ENCODE results near the gene ABCC11. TPM values are rescaled to one million over a fixed set of nuclear protein-coding genes. Genes with fewer than 3 reads are reported as not detected.

ABCC11 gene
- total RNA-seq, 2 donors from 2014 or later = not detected

- H3K27ac ChIP-seq = no peak overlapping the region
- no peak overlapping the region for H3K4me3 ChIP-seq
- H3K9me3 ChIP-seq = no peaks in the 10 kb centered on the region
- no peaks in the 10 kb centered on the region for H3K27me3 ChIP-seq
- H3K36me3 ChIP-seq = no peaks in the 10 kb centered on the region
- TF ChIP-seq, protein P1, sequence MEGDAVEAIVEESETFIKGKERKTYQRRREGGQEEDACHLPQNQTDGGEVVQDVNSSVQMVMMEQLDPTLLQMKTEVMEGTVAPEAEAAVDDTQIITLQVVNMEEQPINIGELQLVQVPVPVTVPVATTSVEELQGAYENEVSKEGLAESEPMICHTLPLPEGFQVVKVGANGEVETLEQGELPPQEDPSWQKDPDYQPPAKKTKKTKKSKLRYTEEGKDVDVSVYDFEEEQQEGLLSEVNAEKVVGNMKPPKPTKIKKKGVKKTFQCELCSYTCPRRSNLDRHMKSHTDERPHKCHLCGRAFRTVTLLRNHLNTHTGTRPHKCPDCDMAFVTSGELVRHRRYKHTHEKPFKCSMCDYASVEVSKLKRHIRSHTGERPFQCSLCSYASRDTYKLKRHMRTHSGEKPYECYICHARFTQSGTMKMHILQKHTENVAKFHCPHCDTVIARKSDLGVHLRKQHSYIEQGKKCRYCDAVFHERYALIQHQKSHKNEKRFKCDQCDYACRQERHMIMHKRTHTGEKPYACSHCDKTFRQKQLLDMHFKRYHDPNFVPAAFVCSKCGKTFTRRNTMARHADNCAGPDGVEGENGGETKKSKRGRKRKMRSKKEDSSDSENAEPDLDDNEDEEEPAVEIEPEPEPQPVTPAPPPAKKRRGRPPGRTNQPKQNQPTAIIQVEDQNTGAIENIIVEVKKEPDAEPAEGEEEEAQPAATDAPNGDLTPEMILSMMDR (IDR thresholded peaks at IDR 0.05) = no peak
- peaks cover 0 to 16% of the 10 kb centered on the region in 2 donors for H3K4me1 ChIP-seq
- DNase-seq (ENCODE audit: low spot score) = no peak
Measured at GRCh38 chr16:48137822-48138221, 109.5 kb downstream of the ABCC11 start.

GRCh38 chr16:48136547-48137360, 110.6 kb downstream of the ABCC11 start:
- no peaks in the 10 kb centered on the region for H3K27me3 ChIP-seq
- no peak overlapping the region for H3K4me3 ChIP-seq
- H3K27ac ChIP-seq = no peak overlapping the region
- TF ChIP-seq, protein P1 (IDR thresholded peaks at IDR 0.05) = no peak
- H3K4me1 ChIP-seq = peaks cover 0 to 16% of the 10 kb centered on the region in 2 donors
- H3K36me3 ChIP-seq = no peaks in the 10 kb centered on the region
- no peak for DNase-seq (ENCODE audit: low spot score)
- H3K9me3 ChIP-seq = no peaks in the 10 kb centered on the region

GRCh38 chr16:48133455-48134211, 113.7 kb downstream of the ABCC11 start:
- Histone ChIP-seq H3K27me3 (no peaks in the 10 kb centered on the region), H3K36me3 (no peaks in the 10 kb centered on the region), H3K9me3 (no peaks in the 10 kb centered on the region), H3K4me1 (peaks cover 0 to 16% of the 10 kb centered on the region in 2 donors), H3K27ac (no peak overlapping the region), H3K4me3 (no peak overlapping the region)
- TF ChIP-seq, protein P1 (IDR thresholded peaks at IDR 0.05) = no peak
- DNase-seq (ENCODE audit: low spot score) = no peak

DNA sequence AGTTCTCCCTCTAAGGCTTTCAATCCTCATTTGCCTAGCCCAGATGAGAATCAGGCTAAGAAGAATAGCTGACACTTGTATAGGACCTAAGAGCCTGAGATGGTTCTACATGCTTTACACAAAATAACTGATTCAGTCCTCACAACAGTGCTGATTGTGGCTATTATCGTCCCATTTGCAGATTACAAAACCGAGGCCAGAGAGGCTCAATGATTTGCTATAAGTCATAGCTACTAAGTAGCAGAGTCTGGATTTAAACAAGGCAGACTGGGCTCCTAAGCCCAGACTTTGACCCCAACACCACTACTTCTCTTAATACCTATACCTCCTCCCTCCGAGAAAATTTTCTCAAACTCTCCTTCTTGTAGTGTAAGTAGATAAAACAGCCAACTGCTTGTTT, 114.6 kb downstream of the ABCC11 start:
- DNase-seq (ENCODE audit: low spot score) = no peak
- peaks cover 0 to 9% of the 10 kb centered on the region in 2 donors for H3K4me1 ChIP-seq
- H3K36me3 ChIP-seq = no peaks in the 10 kb centered on the region
- no peaks in the 10 kb centered on the region for H3K27me3 ChIP-seq
- no peak overlapping the region for H3K4me3 ChIP-seq
- H3K9me3 ChIP-seq = no peaks in the 10 kb centered on the region
- H3K27ac ChIP-seq = no peak overlapping the region
- TF ChIP-seq, protein P1 (IDR thresholded peaks at IDR 0.05) = no peak

DNA sequence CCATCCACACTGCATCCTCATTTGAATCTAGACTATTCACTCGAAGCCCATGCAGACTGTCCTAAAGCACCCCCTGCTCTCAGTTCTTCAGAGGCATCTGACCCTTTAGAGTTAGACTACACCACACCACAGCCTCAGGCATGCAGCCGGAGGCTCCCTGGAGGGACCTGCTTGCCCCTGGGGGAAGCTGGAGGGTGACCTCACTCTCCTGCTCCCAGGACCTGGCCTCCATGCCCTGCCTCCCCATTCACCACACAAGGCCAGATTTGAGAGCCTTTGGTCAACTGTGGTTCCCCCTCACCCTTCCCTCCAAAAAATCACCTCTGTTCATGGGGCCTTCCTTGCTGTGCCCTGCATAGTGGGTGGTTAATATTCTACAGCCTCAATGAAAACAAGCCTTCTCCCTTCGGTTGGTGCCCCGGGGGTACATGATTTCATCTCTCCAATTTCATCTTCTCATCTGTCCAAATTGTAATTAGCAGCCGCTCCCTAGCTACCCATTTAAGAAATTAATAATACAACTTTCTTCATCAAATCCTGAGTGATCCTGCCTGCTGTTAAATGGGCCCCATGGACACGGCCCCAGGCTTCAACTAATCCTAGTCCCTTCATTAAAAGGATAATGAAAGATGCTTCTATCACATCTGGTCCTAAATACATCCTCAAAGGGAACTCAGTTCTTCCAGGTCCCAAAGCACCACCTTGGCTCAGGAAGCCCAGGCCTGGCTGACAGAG, 116.0 kb downstream of the ABCC11 start:
- Histone ChIP-seq H3K36me3 (no peaks in the 10 kb centered on the region), H3K27ac (no peak overlapping the region), H3K27me3 (no peaks in the 10 kb centered on the region), H3K4me3 (no peak overlapping the region), H3K9me3 (no peaks in the 10 kb centered on the region), H3K4me1 (peaks cover 0 to 11% of the 10 kb centered on the region in 2 donors)
- no peak for DNase-seq (ENCODE audit: low spot score)
- TF ChIP-seq, protein P1 (IDR thresholded peaks at IDR 0.05) = no peak
